COR-L47 (cell line): ENCODE results near the gene NADSYN1.

Experiments used
- DNase-seq: peaks from one replicate; lab custom pipeline; 2025; lab: John Stamatoyannopoulos, UW

NADSYN1 gene

GRCh38 chr11:71548716-71549151 is 95.7 kb downstream of the NADSYN1 start:
- no peak for DNase-seq
